ENCODE measurements around the gene MAP6. TPM values are rescaled to one million over a fixed set of nuclear protein-coding genes. Genes with fewer than 3 reads are reported as not detected.

Gene MAP6
- total and polyA plus RNA-seq, 9 of the 15 experiments (the other 6 are each of a cell fraction or from before 2014, with no cell fraction given): not detected

DNA sequence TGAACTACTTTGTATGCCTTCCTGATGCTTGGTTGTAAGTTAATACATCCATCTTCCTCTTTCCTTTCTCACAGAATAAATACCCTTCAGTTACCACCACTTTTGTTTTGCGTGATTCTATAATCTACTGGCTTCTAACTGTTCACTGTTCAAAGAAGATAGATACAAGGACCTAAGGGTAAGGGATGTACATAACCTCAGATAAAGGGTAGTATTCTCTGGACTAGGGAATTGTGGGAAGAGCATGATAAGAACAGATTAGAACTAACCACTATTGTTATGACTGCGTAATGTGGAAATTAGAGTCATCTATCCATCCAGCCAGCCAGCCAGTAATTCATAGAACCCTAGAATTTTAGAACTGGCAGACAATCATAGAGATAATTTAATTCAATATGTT lies 36.4 kb downstream of the MAP6 start (continued):
- TF ChIP-seq, protein P1, sequence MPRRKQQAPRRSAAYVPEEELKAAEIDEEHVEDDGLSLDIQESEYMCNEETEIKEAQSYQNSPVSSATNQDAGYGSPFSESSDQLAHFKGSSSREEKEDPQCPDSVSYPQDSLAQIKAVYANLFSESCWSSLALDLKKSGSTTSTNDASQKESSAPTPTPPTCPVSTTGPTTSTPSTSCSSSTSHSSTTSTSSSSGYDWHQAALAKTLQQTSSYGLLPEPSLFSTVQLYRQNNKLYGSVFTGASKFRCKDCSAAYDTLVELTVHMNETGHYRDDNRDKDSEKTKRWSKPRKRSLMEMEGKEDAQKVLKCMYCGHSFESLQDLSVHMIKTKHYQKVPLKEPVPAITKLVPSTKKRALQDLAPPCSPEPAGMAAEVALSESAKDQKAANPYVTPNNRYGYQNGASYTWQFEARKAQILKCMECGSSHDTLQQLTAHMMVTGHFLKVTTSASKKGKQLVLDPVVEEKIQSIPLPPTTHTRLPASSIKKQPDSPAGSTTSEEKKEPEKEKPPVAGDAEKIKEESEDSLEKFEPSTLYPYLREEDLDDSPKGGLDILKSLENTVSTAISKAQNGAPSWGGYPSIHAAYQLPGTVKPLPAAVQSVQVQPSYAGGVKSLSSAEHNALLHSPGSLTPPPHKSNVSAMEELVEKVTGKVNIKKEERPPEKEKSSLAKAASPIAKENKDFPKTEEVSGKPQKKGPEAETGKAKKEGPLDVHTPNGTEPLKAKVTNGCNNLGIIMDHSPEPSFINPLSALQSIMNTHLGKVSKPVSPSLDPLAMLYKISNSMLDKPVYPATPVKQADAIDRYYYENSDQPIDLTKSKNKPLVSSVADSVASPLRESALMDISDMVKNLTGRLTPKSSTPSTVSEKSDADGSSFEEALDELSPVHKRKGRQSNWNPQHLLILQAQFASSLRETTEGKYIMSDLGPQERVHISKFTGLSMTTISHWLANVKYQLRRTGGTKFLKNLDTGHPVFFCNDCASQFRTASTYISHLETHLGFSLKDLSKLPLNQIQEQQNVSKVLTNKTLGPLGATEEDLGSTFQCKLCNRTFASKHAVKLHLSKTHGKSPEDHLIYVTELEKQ (CRISPR knock-in tag; IDR thresholded peaks at IDR 0.05): no peak
- TF ChIP-seq CC2D1A (IDR thresholded peaks at IDR 0.05) (no peak), PHB2 (IDR thresholded peaks at IDR 0.05; ENCODE audit: low read depth) (no peak), ATF7 (IDR thresholded peaks at IDR 0.05) (no peak), ZNF57 (CRISPR knock-in tag; IDR thresholded peaks at IDR 0.05) (no peak), CBFA2T2 (conservative IDR thresholded peaks at IDR 0.05) (peak; percentile 49; the same call in 1 of the 2 replicates), ZNF696 (CRISPR knock-in tag; conservative IDR thresholded peaks at IDR 0.05) (no peak), NR2C1 (IDR thresholded peaks at IDR 0.05) (no peak), NR2C1 (tag; IDR thresholded peaks at IDR 0.05) (no peak), CREM (IDR thresholded peaks at IDR 0.05; ENCODE audit: low read depth) (no peak), ZNF561 (CRISPR knock-in tag; conservative IDR thresholded peaks at IDR 0.05) (no peak), NCOR1 (IDR thresholded peaks at IDR 0.05) (peak; percentile 49; the same call in 1 of the 2 replicates), TCF3 (CRISPR knock-in tag; IDR thresholded peaks at IDR 0.05) (peak; percentile 43; the same call in 1 of the 2 replicates), ZNF584 (CRISPR knock-in tag; IDR thresholded peaks at IDR 0.05; ENCODE audit: low read depth) (no peak), HSF4 (CRISPR knock-in tag; IDR thresholded peaks at IDR 0.05; ENCODE audit: borderline replicate concordance) (no peak), ARID1B (IDR thresholded peaks at IDR 0.05) (peak; percentile 56), MTA3 (IDR thresholded peaks at IDR 0.05; ENCODE audit: borderline replicate concordance) (no peak), CAMTA2 (CRISPR knock-in tag; conservative IDR thresholded peaks at IDR 0.05) (no peak), STAG1 (CRISPR knock-in tag; IDR thresholded peaks at IDR 0.05; ENCODE audit: borderline replicate concordance) (no peak), NFE2L1 (tag; IDR thresholded peaks at IDR 0.05; ENCODE audit: borderline replicate concordance, low read depth) (no peak), CBX8 (IDR thresholded peaks at IDR 0.05; ENCODE audit: borderline replicate concordance, extremely low read depth, low read depth, low read length, poor library complexity, severe bottlenecking) (no peak), CCNT2 (IDR thresholded peaks at IDR 0.05; ENCODE audit: borderline replicate concordance, extremely low read depth, insufficient read length, low read depth, low read length) (peak; percentile 15), SOX6 (IDR thresholded peaks at IDR 0.05) (peak; percentile 93), ELF2 (CRISPR knock-in tag; IDR thresholded peaks at IDR 0.05) (no peak), PCBP1 (IDR thresholded peaks at IDR 0.05; ENCODE audit: low read depth, low read length, poor library complexity, severe bottlenecking) (no peak)
- TF ChIP-seq, protein P2, sequence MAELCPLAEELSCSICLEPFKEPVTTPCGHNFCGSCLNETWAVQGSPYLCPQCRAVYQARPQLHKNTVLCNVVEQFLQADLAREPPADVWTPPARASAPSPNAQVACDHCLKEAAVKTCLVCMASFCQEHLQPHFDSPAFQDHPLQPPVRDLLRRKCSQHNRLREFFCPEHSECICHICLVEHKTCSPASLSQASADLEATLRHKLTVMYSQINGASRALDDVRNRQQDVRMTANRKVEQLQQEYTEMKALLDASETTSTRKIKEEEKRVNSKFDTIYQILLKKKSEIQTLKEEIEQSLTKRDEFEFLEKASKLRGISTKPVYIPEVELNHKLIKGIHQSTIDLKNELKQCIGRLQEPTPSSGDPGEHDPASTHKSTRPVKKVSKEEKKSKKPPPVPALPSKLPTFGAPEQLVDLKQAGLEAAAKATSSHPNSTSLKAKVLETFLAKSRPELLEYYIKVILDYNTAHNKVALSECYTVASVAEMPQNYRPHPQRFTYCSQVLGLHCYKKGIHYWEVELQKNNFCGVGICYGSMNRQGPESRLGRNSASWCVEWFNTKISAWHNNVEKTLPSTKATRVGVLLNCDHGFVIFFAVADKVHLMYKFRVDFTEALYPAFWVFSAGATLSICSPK (IDR thresholded peaks at IDR 0.05; ENCODE audit: borderline replicate concordance): no peak
- TF ChIP-seq, protein P3, sequence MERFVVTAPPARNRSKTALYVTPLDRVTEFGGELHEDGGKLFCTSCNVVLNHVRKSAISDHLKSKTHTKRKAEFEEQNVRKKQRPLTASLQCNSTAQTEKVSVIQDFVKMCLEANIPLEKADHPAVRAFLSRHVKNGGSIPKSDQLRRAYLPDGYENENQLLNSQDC (CRISPR knock-in tag; IDR thresholded peaks at IDR 0.05): no peak

Measured in K562 (cell line).